Mucosa of gallbladder (tissue), 1 donor: ENCODE data around the gene HLA-DQB1. TPM values are rescaled to one million over a fixed set of nuclear protein-coding genes. Genes with fewer than 3 reads are reported as not detected.
A peak's percentile ranks its signal among the peaks of the same experiment; 100 is the strongest.
"Not testable (repeated sequence)": the region's sequence is repeated elsewhere in the genome, so short reads cannot be mapped to it uniquely, and the experiment has no call there.

ENCODE experiments used
- DNase-seq: peaks from one replicate; pipeline ENCODE4 v3.0.0-alpha.2; 2020; ENCODE audit warnings: low spot score
- total RNA-seq: library from RNA; stranded (reverse); gene quantifications from one replicate; pipeline ENCODE4 v1.2.1, GENCODE V29; 2021
- donor health status: DM: no; HTN: no; CAD: no.

The HLA-DQB1 gene
- total RNA-seq = 23.2 TPM

- DNase-seq = peak; percentile 43
Observed at GRCh38 chr6:32666420-32667300, at the start of gene HLA-DQB1. Gene HLA-DQB1, minus strand, starts transcription at chr6:32666657. Its CDS starts 50 bp downstream, at chr6:32666607.

GRCh38 chr6:32713241-32713640 lies 46.8 kb upstream of the HLA-DQB1 start:
- DNase-seq = no peak

- DNase-seq = no peak
Observed at GRCh38 chr6:32709625-32710024, 43.2 kb upstream of the HLA-DQB1 start.

GRCh38 chr6:32705164-32705563 lies 38.7 kb upstream of the HLA-DQB1 start:
- DNase-seq = not testable (repeated sequence)

GRCh38 chr6:32703347-32703746 lies 36.9 kb upstream of the HLA-DQB1 start:
- no peak for DNase-seq

- DNase-seq = peak; percentile 31
Observed at GRCh38 chr6:32700391-32701040, 34.1 kb upstream of the HLA-DQB1 start.

- no peak for DNase-seq
Observed at GRCh38 chr6:32697031-32697430, 30.6 kb upstream of the HLA-DQB1 start.

- DNase-seq = peak; percentile 33
Observed at GRCh38 chr6:32692019-32692418, 25.6 kb upstream of the HLA-DQB1 start.

GRCh38 chr6:32689531-32690501 lies 23.4 kb upstream of the HLA-DQB1 start:
- no peak for DNase-seq

- no peak for DNase-seq
Observed at GRCh38 chr6:32685603-32686002, 19.1 kb upstream of the HLA-DQB1 start.

GRCh38 chr6:32684246-32684645 lies 17.8 kb upstream of the HLA-DQB1 start:
- no peak for DNase-seq

GRCh38 chr6:32680055-32680454 lies 13.6 kb upstream of the HLA-DQB1 start:
- DNase-seq = no peak

- DNase-seq = no peak
Observed at GRCh38 chr6:32679492-32679891, 13.0 kb upstream of the HLA-DQB1 start.

GRCh38 chr6:32674123-32674522 lies 7.7 kb upstream of the HLA-DQB1 start:
- DNase-seq = not testable (repeated sequence)

- DNase-seq = not testable (repeated sequence)
Observed at GRCh38 chr6:32671908-32672307, 5.5 kb upstream of the HLA-DQB1 start.

- no peak for DNase-seq
Observed at GRCh38 chr6:32669893-32670292, 3.4 kb upstream of the HLA-DQB1 start.

GRCh38 chr6:32669240-32669639 lies 2.8 kb upstream of the HLA-DQB1 start:
- DNase-seq = no peak

- DNase-seq = peak; percentile 70
Observed at GRCh38 chr6:32668226-32668747, 1.8 kb upstream of the HLA-DQB1 start.

GRCh38 chr6:32665661-32666060 lies 796 bp downstream of the HLA-DQB1 start:
- no peak for DNase-seq

GRCh38 chr6:32664827-32665362 lies 1.6 kb downstream of the HLA-DQB1 start:
- no peak for DNase-seq

- no peak for DNase-seq
Observed at GRCh38 chr6:32664354-32664753, 2.1 kb downstream of the HLA-DQB1 start.
